ENCODE results near the gene NBPF1.
"Not testable (repeated sequence)": the region's sequence is repeated elsewhere in the genome, so short reads cannot be mapped to it uniquely, and the experiment has no call there.

DNA sequence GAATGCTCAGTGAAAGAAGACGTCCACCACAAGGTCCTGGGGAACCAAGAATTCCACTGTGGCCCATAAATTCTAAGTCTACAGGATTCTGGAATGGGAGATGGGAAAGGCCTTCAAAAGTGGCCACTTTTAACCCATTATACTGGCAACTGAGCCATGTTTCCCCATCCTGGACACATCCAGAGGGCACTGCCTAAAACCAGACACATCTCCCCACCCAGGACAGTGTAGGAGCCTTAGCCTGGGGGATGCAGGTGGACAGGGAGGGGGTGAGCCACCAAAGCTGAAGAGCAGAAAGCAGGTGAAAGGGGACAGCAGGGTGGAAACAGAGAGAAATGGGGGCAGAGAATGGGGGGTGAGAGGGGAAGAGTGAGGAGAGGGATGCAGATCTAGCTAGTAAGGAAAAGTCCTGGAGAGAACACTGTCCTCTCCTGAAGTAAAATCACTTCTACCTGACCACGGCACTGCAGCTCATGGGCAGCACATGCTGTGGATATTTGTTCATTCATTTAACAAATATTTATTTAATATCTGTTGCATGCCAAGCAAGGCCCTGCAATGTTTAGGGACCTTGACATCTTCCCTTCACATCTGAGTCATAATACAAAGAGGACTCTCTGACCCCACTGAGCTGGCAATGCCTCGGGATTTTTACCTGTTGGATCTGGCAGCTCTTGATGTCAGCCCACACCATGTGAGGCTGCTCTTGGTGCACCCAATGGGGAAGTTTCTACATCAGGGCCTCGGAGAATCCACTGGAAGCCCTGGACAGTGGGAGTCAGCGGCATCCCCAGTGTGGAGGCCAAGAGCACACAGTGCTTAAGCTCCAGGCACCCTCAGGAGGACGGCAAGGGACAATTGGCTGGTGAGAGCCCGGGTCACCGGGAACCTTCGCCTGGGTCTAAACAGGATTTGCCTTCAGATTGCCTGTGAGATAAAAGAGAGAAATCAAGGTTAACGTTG lies 5.2 kb downstream of the NBPF1 start:
- TF ChIP-seq, protein P1, sequence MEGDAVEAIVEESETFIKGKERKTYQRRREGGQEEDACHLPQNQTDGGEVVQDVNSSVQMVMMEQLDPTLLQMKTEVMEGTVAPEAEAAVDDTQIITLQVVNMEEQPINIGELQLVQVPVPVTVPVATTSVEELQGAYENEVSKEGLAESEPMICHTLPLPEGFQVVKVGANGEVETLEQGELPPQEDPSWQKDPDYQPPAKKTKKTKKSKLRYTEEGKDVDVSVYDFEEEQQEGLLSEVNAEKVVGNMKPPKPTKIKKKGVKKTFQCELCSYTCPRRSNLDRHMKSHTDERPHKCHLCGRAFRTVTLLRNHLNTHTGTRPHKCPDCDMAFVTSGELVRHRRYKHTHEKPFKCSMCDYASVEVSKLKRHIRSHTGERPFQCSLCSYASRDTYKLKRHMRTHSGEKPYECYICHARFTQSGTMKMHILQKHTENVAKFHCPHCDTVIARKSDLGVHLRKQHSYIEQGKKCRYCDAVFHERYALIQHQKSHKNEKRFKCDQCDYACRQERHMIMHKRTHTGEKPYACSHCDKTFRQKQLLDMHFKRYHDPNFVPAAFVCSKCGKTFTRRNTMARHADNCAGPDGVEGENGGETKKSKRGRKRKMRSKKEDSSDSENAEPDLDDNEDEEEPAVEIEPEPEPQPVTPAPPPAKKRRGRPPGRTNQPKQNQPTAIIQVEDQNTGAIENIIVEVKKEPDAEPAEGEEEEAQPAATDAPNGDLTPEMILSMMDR (IDR thresholded peaks at IDR 0.05 in 2 of 3, conservative IDR thresholded peaks at IDR 0.05 in 1 of 3; ENCODE audit: borderline replicate concordance in 1 of 3, insufficient read depth in 1 of 3, low read depth in 2 of 3, low read length in 2 of 3), result not testable (repeated sequence)
- not testable (repeated sequence) for TF ChIP-seq POLR2AphosphoS5 (IDR thresholded peaks at IDR 0.05; ENCODE audit: low read depth, low read length); POLR2A (IDR thresholded peaks at IDR 0.05; ENCODE audit: borderline replicate concordance, extremely low read depth, insufficient read depth, insufficient read length)
